Activated naive CD4-positive, alpha-beta T cell treated with Interleukin-2 at 50 U/mL for 16 hours (primary cell): ENCODE data around the gene CPN1.

Experiments used
- DNase-seq: peaks from one replicate; pipeline ENCODE4 v3.0.0-alpha.2; 2020

CPN1 gene

GRCh38 chr10:100075426-100076220 lies 6.0 kb downstream of the CPN1 start:
- no peak for DNase-seq

- no peak for DNase-seq
Observed at GRCh38 chr10:100072514-100072913, 9.2 kb downstream of the CPN1 start.

GRCh38 chr10:100071529-100071928 lies 10.1 kb downstream of the CPN1 start:
- DNase-seq = no peak

- no peak for DNase-seq
Observed at GRCh38 chr10:100067466-100067865, 14.2 kb downstream of the CPN1 start.

GRCh38 chr10:100065084-100065660 lies 16.5 kb downstream of the CPN1 start:
- DNase-seq = no peak

GRCh38 chr10:100061401-100061800 lies 20.3 kb downstream of the CPN1 start:
- DNase-seq = no peak

GRCh38 chr10:100057948-100058347 lies 23.7 kb downstream of the CPN1 start:
- no peak for DNase-seq

GRCh38 chr10:100053686-100054460 lies 27.8 kb downstream of the CPN1 start:
- no peak for DNase-seq

- DNase-seq = peak; percentile 80
Observed at GRCh38 chr10:100046021-100046486, 35.6 kb downstream of the CPN1 start.

GRCh38 chr10:100045592-100045991 lies 36.1 kb downstream of the CPN1 start:
- DNase-seq = no peak

GRCh38 chr10:100043796-100044195 lies 37.9 kb downstream of the CPN1 start:
- DNase-seq = no peak

- DNase-seq = no peak
Observed at GRCh38 chr10:100043344-100043743, 38.3 kb downstream of the CPN1 start.

- no peak for DNase-seq
Observed at GRCh38 chr10:100041306-100042002, 40.2 kb downstream of the CPN1 start.

- no peak for DNase-seq
Observed at GRCh38 chr10:100038561-100039071, 43.1 kb downstream of the CPN1 start.

- DNase-seq = no peak
Observed at GRCh38 chr10:100037758-100038315, 43.8 kb downstream of the CPN1 start.

- no peak for DNase-seq
Observed at GRCh38 chr10:100036850-100037249, 44.8 kb downstream of the CPN1 start.

GRCh38 chr10:100033766-100034418 lies 47.8 kb downstream of the CPN1 start:
- no peak for DNase-seq

GRCh38 chr10:100027416-100027815 lies 54.3 kb downstream of the CPN1 start:
- DNase-seq = no peak

GRCh38 chr10:100025576-100025975 lies 56.1 kb downstream of the CPN1 start:
- no peak for DNase-seq

GRCh38 chr10:100024748-100025147 lies 56.9 kb downstream of the CPN1 start:
- DNase-seq = no peak

GRCh38 chr10:100022403-100022802 lies 59.3 kb downstream of the CPN1 start:
- DNase-seq = no peak

GRCh38 chr10:100021322-100021721 lies 60.3 kb downstream of the CPN1 start:
- no peak for DNase-seq
